Naive thymus-derived CD4-positive, alpha-beta T cell (primary cell): Measurements from ENCODE around the gene WDFY1. TPM values are rescaled to one million over a fixed set of nuclear protein-coding genes. Genes with fewer than 3 reads are reported as not detected.

Source experiments
- ATAC-seq: fragments of 150-1000 bp; cut with Tn5 transposase; 2 replicates; pipeline ENCODE4 v1.10.0; 2021; ENCODE audit warnings: mild to moderate bottlenecking, moderate library complexity
- CTCF ChIA-PET: fragments of 350-600 bp; sonication (Branson Sonifier 250); formaldehyde crosslinking; loops from one replicate; lab custom pipeline; 2021; ENCODE audit warnings: antibody characterized with exemption; lab: Charles Lee
- POLR2A ChIA-PET: fragments of 350-600 bp; sonication (Branson Sonifier 250); formaldehyde crosslinking; loops from one replicate; lab custom pipeline; 2021; ENCODE audit warnings: antibody characterized with exemption, inconsistent platforms; lab: Charles Lee
- DNase-seq, 9 donors: peaks; one replicate each; pipeline versions ENCODE4 v3.0.0 to v3.0.0-alpha.2; 2020 to 2022; ENCODE audit warnings: mixed read lengths in 1 of 9
- H3K27ac ChIP-seq: one replicate; pipeline ENCODE4 v1.7.0; 2013; ENCODE audit warnings: mild to moderate bottlenecking, low read depth, low read length, moderate library complexity
- H3K27me3 ChIP-seq, 2 donors: one replicate each; pipeline ENCODE4 v1.7.0; 2013; ENCODE audit warnings: low read length in 2 of 2, mild to moderate bottlenecking in 2 of 2, moderate library complexity in 2 of 2; ENCODE audit not compliant: control insufficient read depth in 2 of 2, insufficient read depth in 2 of 2
- H3K36me3 ChIP-seq, 3 experiments: 1 replicate in 2 of 3; 2 replicates in 1 of 3; pipeline ENCODE4 v1.7.0; 2013; ENCODE audit warnings: low read length in 3 of 3, mild to moderate bottlenecking in 3 of 3, moderate library complexity in 1 of 3; ENCODE audit not compliant: insufficient read depth in 3 of 3, control insufficient read depth in 2 of 3
- H3K4me1 ChIP-seq, 2 donors: one replicate each; pipeline ENCODE4 v1.7.0; 2013; ENCODE audit warnings: low read length in 2 of 2, mild to moderate bottlenecking in 2 of 2, moderate library complexity in 1 of 2; ENCODE audit not compliant: control insufficient read depth in 2 of 2, insufficient read depth in 2 of 2
- H3K4me3 ChIP-seq: 2 replicates; pipeline ENCODE4 v1.7.0; 2013; ENCODE audit warnings: mild to moderate bottlenecking, low read length
- H3K9me3 ChIP-seq, 3 experiments: 1 replicate in 2 of 3; 2 replicates in 1 of 3; pipeline ENCODE4 v1.7.0; 2013; ENCODE audit warnings: low read length in 3 of 3; ENCODE audit not compliant: control insufficient read depth in 2 of 3
- H3K27ac Mint-ChIP-seq, 9 donors: one replicate each; pipeline ENCODE4 v1.8.0; 2020 to 2022; ENCODE audit warnings: mixed read lengths in 9 of 9, mild to moderate bottlenecking in 8 of 9, moderate library complexity in 5 of 9, inconsistent platforms in 2 of 9
- H3K27me3 Mint-ChIP-seq, 5 donors: one replicate each; pipeline ENCODE4 v1.8.0; 2021 to 2022; ENCODE audit warnings: mixed read lengths in 5 of 5, mild to moderate bottlenecking in 1 of 5
- H3K36me3 Mint-ChIP-seq, 5 donors: one replicate each; pipeline ENCODE4 v1.8.0; 2020 to 2022; ENCODE audit warnings: mixed read lengths in 5 of 5, mild to moderate bottlenecking in 3 of 5, inconsistent platforms in 1 of 5
- H3K4me1 Mint-ChIP-seq, 7 donors: one replicate each; pipeline ENCODE4 v1.8.0; 2020 to 2022; ENCODE audit warnings: mixed read lengths in 7 of 7, mild to moderate bottlenecking in 3 of 7, inconsistent platforms in 1 of 7
- H3K4me3 Mint-ChIP-seq, 10 donors: one replicate each; pipeline ENCODE4 v1.8.0; 2020 to 2022; ENCODE audit warnings: mild to moderate bottlenecking in 10 of 10, mixed read lengths in 10 of 10, moderate library complexity in 6 of 10, inconsistent platforms in 2 of 10
- H3K9me3 Mint-ChIP-seq, 11 donors: one replicate each; pipeline ENCODE4 v1.8.0; 2020 to 2022; ENCODE audit warnings: mixed read lengths in 11 of 11, mild to moderate bottlenecking in 4 of 11, inconsistent platforms in 1 of 11, moderate library complexity in 1 of 11
- intact Hi-C, 2 donors: fragments of 100-400 bp; cut with micrococcal nuclease; formaldehyde crosslinking; loops; one replicate each; pipeline ENCODE4 v1.15.1; 2023
- polyA plus RNA-seq, 2 donors: library from polyadenylated mRNA; unstranded; fragments of 300-500 nt; fragmentation: Illumina TruSeq; gene quantifications; one replicate each; pipeline ENCODE4 v1.2.3, GENCODE V29; 2021
- total RNA-seq, 6 experiments: library from RNA in 5 of 6; stranded (reverse) in 5 of 6; gene quantifications; 1 replicate in 5 of 6; 2 replicates in 1 of 6; pipeline ENCODE4 v1.2.3 and lab custom pipeline; 2021 to 2026

Gene WDFY1
- total RNA-seq (10 to 100 TPM; 25.3 to 80.1 (median 29.9) TPM), polyA plus RNA-seq (10 to 100 TPM; 13.9 to 15.0 TPM), total RNA-seq (lab: John Stamatoyannopoulos, UW) (22.5 reads per million, percentile 53 among the genes with 10 or more reads in this experiment)

- peak within 1 kb of the TSS; percentile 88 to 98 (median 92) for H3K4me3 Mint-ChIP-seq
- intact Hi-C loops = loop anchor here (1.0 to 10.0 kb wide), 7 partner anchors 12 to 977 kb away; partner anchors contain the start of genes MRPL44 (in 2 of the 2) and CUL3 (in 1 of the 2)
- H3K9me3 Mint-ChIP-seq = peaks cover 0 to 2% (median 0%) of the 10 kb centered on the region in 11 donors
- no peaks in the 10 kb centered on the region for H3K27me3 Mint-ChIP-seq
- H3K4me3 ChIP-seq = peak within 1 kb of the TSS; percentile 77
- ATAC-seq (peak; percentile 95), DNase-seq (peak; percentile 64 to 80 (median 70))
- H3K27ac ChIP-seq = peak within 1 kb of the TSS; percentile 67
- H3K36me3 Mint-ChIP-seq = peaks cover 0 to 27% (median 8%) of the 10 kb centered on the region in 5 donors
- ChIA-PET POLR2A (interaction anchor here (0.5 to 4.7 kb wide), 8 partner anchors 8 to 98 kb away, joined by 3 to 30 read pairs (median 6); partner anchors contain the start of gene MRPL44), CTCF (interaction anchor here (1.6 kb wide), 1 partner anchor 10 kb away, joined by 8 read pairs; no protein-coding TSS in a partner anchor)
- peaks cover 39 to 67% (median 62%) of the 10 kb centered on the region in 7 donors for H3K4me1 Mint-ChIP-seq
- H3K4me1 ChIP-seq = peaks cover 24 to 40% of the 10 kb centered on the region in 2 donors
- no peaks in the 10 kb centered on the region for H3K27me3 ChIP-seq
- H3K9me3 ChIP-seq = no peaks in the 10 kb centered on the region
- H3K27ac Mint-ChIP-seq = peak within 1 kb of the TSS; percentile 76 to 93 (median 85)
- peaks cover 0 to 11% (median 0%) of the 10 kb centered on the region in 3 experiments for H3K36me3 ChIP-seq
These were observed at the start of gene WDFY1 for GRCh38 chr2:223944703-223945531. WDFY1 (minus strand) TSS chr2:223945335; CDS start chr2:223945284, 51 bp downstream.

- H3K4me1 Mint-ChIP-seq = peaks cover 0 to 22% (median 0%) of the 10 kb centered on the region in 7 donors
- Histone ChIP-seq H3K27me3 (no peaks in the 10 kb centered on the region), H3K9me3 (no peaks in the 10 kb centered on the region), H3K4me3 (no peak overlapping the region), H3K27ac (no peak overlapping the region), H3K4me1 (no peaks in the 10 kb centered on the region), H3K36me3 (peaks cover 0 to 4% (median 0%) of the 10 kb centered on the region in 3 experiments)
- DNase-seq (no peak), ATAC-seq (no peak)
- ChIA-PET CTCF (interaction anchor here (0.5 to 5.2 kb wide), 10 partner anchors 10 to 376 kb away, joined by 3 to 114 read pairs (median 6); no protein-coding TSS in a partner anchor), POLR2A (no interaction called here)
- H3K27me3 Mint-ChIP-seq = no peaks in the 10 kb centered on the region
- H3K36me3 Mint-ChIP-seq = peaks cover 2 to 16% (median 3%) of the 10 kb centered on the region in 5 donors
- intact Hi-C loops = loop anchor here (5.0 to 10.0 kb wide), 3 partner anchors 130 to 1022 kb away; no protein-coding TSS in a partner anchor
- H3K27ac Mint-ChIP-seq = peak overlapping the region in 2 of 9 donors; percentile 11 to 37
- H3K9me3 Mint-ChIP-seq = peaks cover 0 to 2% (median 0%) of the 10 kb centered on the region in 11 donors
- H3K4me3 Mint-ChIP-seq = no peak overlapping the region
These were observed 49.5 kb upstream of the WDFY1 start for GRCh38 chr2:223994562-223995162.

- peak; percentile 11 to 67 (median 62) for DNase-seq
- peaks cover 0 to 16% (median 4%) of the 10 kb centered on the region in 5 donors for H3K36me3 Mint-ChIP-seq
These were observed 48.6 kb upstream of the WDFY1 start for GRCh38 chr2:223993634-223994232.

GRCh38 chr2:223991611-223992010 is 46.5 kb upstream of the WDFY1 start:
- peaks cover 0 to 3% (median 0%) of the 10 kb centered on the region in 5 donors for H3K27me3 Mint-ChIP-seq

More at GRCh38 chr2:223993634-223994232, 48.6 kb upstream of the WDFY1 start:
- ChIA-PET POLR2A (interaction anchor here (1.1 to 1.4 kb wide), 2 partner anchors 31 to 45 kb away, joined by 4 to 5 read pairs; partner anchors contain the start of gene SERPINE2), CTCF (interaction anchor here (0.7 to 5.2 kb wide), 27 partner anchors 10 to 377 kb away, joined by 3 to 114 read pairs (median 5); partner anchors contain the start of gene SERPINE2)
- H3K36me3 ChIP-seq = peaks cover 0 to 4% (median 0%) of the 10 kb centered on the region in 3 experiments
- H3K4me3 ChIP-seq = no peak overlapping the region
- no peaks in the 10 kb centered on the region for H3K27me3 ChIP-seq
- H3K27ac ChIP-seq = no peak overlapping the region
- no peaks in the 10 kb centered on the region for H3K4me1 ChIP-seq
- H3K27ac Mint-ChIP-seq = no peak overlapping the region
- peaks cover 0 to 22% (median 0%) of the 10 kb centered on the region in 7 donors for H3K4me1 Mint-ChIP-seq
- peak; percentile 83 for ATAC-seq
- peaks cover 0 to 2% (median 0%) of the 10 kb centered on the region in 11 donors for H3K9me3 Mint-ChIP-seq
- no peaks in the 10 kb centered on the region for H3K27me3 Mint-ChIP-seq
- no peak overlapping the region for H3K4me3 Mint-ChIP-seq
- H3K9me3 ChIP-seq = no peaks in the 10 kb centered on the region
- intact Hi-C loops = loop anchor here (1.0 to 10.0 kb wide), 9 partner anchors 23 to 1021 kb away; partner anchors contain the start of gene SERPINE2 (in 2 of the 2)

GRCh38 chr2:223989856-223990232 is 44.7 kb upstream of the WDFY1 start:
- DNase-seq (no peak), ATAC-seq (no peak)
- Histone ChIP-seq H3K27ac (no peak overlapping the region), H3K4me1 (no peaks in the 10 kb centered on the region), H3K4me3 (no peak overlapping the region), H3K27me3 (no peaks in the 10 kb centered on the region), H3K9me3 (no peaks in the 10 kb centered on the region), H3K36me3 (peaks cover 0 to 4% (median 0%) of the 10 kb centered on the region in 3 experiments)
- intact Hi-C loops = loop anchor here (5.0 to 10.0 kb wide), 3 partner anchors 135 to 1018 kb away; no protein-coding TSS in a partner anchor
- H3K4me3 Mint-ChIP-seq = no peak overlapping the region
- peaks cover 0 to 2% (median 0%) of the 10 kb centered on the region in 11 donors for H3K9me3 Mint-ChIP-seq
- peaks cover 0 to 6% (median 0%) of the 10 kb centered on the region in 7 donors for H3K4me1 Mint-ChIP-seq
- ChIA-PET POLR2A (no interaction called here), CTCF (interaction anchor here (0.8 to 1.4 kb wide), 4 partner anchors 9 to 294 kb away, joined by 3 read pairs; no protein-coding TSS in a partner anchor)
- H3K27me3 Mint-ChIP-seq = peaks cover 0 to 3% (median 0%) of the 10 kb centered on the region in 5 donors
- peaks cover 0 to 36% (median 3%) of the 10 kb centered on the region in 5 donors for H3K36me3 Mint-ChIP-seq
- no peak overlapping the region for H3K27ac Mint-ChIP-seq

More at GRCh38 chr2:223991611-223992010, 46.5 kb upstream of the WDFY1 start:
- H3K4me3 ChIP-seq = no peak overlapping the region
- POLR2A ChIA-PET = no interaction called here
- intact Hi-C loops = loop anchor here (5.0 to 10.0 kb wide), 3 partner anchors 133 to 1019 kb away; no protein-coding TSS in a partner anchor
- H3K4me1 ChIP-seq = no peaks in the 10 kb centered on the region
- Mint-ChIP-seq H3K27ac (no peak overlapping the region), H3K4me3 (no peak overlapping the region), H3K36me3 (peaks cover 0 to 28% (median 3%) of the 10 kb centered on the region in 5 donors), H3K4me1 (peaks cover 0 to 18% (median 0%) of the 10 kb centered on the region in 7 donors), H3K9me3 (peaks cover 0 to 2% (median 0%) of the 10 kb centered on the region in 11 donors)
- no peak for DNase-seq
- peaks cover 0 to 4% (median 0%) of the 10 kb centered on the region in 3 experiments for H3K36me3 ChIP-seq
- H3K27ac ChIP-seq = no peak overlapping the region
- H3K9me3 ChIP-seq = no peaks in the 10 kb centered on the region
- CTCF ChIA-PET = interaction anchor here (0.9 to 5.2 kb wide), 4 partner anchors 20 to 294 kb away, joined by 3 to 114 read pairs (median 44); no protein-coding TSS in a partner anchor
- no peaks in the 10 kb centered on the region for H3K27me3 ChIP-seq
- ATAC-seq = no peak
